ENCODE data around the gene PUM2. TPM values are rescaled to one million over a fixed set of nuclear protein-coding genes. Genes with fewer than 3 reads are reported as not detected.

Gene PUM2
- total RNA-seq, 1 donor from 2014 or later: 112 TPM

DNA sequence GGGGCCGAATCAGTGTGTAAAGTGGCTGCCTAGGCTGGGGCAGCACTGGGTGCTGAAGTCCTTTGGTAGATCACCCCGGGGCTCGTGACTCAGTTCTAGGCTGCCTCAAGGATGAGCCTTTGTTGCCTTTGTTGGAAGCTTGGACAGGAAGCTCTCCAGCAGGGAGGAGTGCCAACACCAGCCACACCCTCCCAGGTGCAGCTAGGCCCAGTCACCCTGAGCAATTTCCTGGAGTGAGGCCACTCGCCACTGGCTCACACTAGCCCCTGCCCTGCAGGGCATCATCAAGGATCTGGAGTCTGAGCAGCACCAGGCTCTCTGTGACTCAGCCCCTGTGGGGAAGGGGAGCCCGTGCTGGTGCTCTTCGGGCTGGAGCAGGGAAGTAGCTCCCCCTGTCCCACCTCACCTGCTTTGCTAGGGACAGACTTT lies 119.0 kb downstream of the PUM2 start:
- H3K27ac ChIP-seq: peak overlapping the region; percentile 24

DNA sequence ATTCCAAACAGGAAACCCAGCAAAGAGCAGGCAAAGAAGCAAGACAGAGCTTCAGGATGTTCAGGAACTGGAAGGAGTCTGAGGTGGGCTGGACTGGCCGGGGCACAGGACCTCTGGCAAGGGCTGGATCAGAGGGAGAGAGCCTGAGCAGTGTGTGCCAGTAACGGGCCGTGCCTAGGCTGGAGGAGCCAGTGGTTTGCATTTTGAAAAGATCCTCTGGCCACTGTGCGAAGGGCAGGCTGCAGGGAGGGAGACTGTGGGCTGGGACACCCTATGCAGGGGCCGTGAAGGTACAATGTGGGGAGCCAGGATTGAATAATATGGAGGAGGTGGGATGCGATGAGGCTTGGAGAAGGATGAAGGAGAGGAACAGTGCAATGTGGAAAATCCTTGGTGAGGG lies 119.5 kb downstream of the PUM2 start:
- intact Hi-C loops (cut with DNase I): no loop called here

More for the DNA sequence above, 119.0 kb downstream of the PUM2 start:
- H3K4me3 ChIP-seq: no peak overlapping the region
- DNase-seq (no peak), ATAC-seq (peak; percentile 71 to 84)
- intact Hi-C loops (cut with DNase I): no loop called here
- TF ChIP-seq, protein P1, sequence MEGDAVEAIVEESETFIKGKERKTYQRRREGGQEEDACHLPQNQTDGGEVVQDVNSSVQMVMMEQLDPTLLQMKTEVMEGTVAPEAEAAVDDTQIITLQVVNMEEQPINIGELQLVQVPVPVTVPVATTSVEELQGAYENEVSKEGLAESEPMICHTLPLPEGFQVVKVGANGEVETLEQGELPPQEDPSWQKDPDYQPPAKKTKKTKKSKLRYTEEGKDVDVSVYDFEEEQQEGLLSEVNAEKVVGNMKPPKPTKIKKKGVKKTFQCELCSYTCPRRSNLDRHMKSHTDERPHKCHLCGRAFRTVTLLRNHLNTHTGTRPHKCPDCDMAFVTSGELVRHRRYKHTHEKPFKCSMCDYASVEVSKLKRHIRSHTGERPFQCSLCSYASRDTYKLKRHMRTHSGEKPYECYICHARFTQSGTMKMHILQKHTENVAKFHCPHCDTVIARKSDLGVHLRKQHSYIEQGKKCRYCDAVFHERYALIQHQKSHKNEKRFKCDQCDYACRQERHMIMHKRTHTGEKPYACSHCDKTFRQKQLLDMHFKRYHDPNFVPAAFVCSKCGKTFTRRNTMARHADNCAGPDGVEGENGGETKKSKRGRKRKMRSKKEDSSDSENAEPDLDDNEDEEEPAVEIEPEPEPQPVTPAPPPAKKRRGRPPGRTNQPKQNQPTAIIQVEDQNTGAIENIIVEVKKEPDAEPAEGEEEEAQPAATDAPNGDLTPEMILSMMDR (IDR thresholded peaks at IDR 0.05): no peak
- no peaks in the 10 kb centered on the region for H3K27me3 ChIP-seq (ENCODE audit: low read depth)
- H3K4me1 ChIP-seq: no peaks in the 10 kb centered on the region
- no peaks in the 10 kb centered on the region for H3K9me3 ChIP-seq
- H3K36me3 ChIP-seq: no peaks in the 10 kb centered on the region

DNA sequence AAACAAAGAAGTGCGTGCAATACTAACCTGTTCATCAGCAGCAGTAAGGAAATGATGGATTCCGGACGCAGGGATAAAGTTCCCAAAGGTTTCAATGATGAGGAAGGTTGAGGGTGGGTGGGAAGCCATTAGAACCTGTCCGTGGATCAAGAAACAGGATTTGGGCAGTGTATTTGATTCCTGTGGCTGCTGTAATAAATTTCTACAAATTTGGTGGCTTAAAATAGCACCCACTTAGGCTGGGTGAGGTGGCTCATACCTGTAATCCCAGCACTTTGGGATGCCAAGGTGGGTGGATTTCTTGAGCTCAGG lies 120.6 kb downstream of the PUM2 start:
- Histone ChIP-seq H3K4me3 (no peak overlapping the region), H3K9me3 (no peaks in the 10 kb centered on the region), H3K27me3 (ENCODE audit: low read depth) (peaks cover 15% of the 10 kb centered on the region), H3K27ac (no peak overlapping the region), H3K36me3 (no peaks in the 10 kb centered on the region), H3K4me1 (no peaks in the 10 kb centered on the region)
- intact Hi-C loops (cut with DNase I): no loop called here
- TF ChIP-seq, protein P1 (IDR thresholded peaks at IDR 0.05): no peak
- ATAC-seq (no peak), DNase-seq (no peak)

More for the DNA sequence above, 119.5 kb downstream of the PUM2 start:
- no peaks in the 10 kb centered on the region for H3K9me3 ChIP-seq
- TF ChIP-seq, protein P1 (IDR thresholded peaks at IDR 0.05): no peak
- DNase-seq (no peak), ATAC-seq (no peak)
- H3K27ac ChIP-seq: no peak overlapping the region
- no peak overlapping the region for H3K4me3 ChIP-seq
- no peaks in the 10 kb centered on the region for H3K4me1 ChIP-seq
- no peaks in the 10 kb centered on the region for H3K36me3 ChIP-seq
- peaks cover 4% of the 10 kb centered on the region for H3K27me3 ChIP-seq (ENCODE audit: low read depth)

DNA sequence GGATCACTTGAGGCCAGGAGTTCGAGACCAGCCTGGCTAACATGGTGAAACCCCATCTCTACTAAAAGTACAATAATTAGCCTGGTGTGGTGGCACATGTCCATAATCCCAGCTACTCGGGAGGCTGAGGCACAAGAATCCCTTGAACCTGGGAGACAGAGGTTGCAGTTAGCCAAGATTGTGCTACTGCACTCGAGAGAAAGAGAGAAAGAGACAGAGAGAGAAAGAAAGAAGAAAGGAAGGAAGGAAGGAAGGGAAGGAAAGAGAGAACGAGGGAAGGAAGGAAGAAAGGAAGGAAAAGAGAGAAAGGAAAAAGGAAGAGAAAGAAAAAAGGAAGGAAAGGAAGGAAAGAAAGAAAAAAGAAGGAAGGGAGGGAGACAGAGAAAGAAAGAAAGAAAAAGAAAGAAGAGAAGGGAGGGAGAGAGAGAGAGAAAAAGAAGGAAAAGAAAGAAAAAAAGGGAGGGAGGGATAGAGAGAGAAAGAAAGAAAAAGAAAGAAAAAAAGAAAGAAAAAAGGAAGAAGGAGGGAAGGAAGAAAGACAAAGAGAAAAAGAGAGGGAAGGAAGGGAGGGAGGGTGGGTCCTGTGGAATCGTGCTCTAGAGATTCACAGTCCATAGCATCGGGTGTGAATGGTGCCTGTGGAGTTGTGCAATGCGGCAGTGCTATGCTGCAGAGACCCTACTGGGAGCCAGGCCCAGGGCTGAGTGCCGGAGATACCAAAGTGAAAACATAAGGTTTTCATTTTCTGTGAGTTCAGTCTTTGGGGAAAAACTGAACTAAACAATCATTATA lies 121.1 kb downstream of the PUM2 start:
- Histone ChIP-seq H3K9me3 (no peaks in the 10 kb centered on the region), H3K36me3 (no peaks in the 10 kb centered on the region), H3K4me3 (no peak overlapping the region), H3K27me3 (ENCODE audit: low read depth) (peaks cover 17% of the 10 kb centered on the region), H3K27ac (no peak overlapping the region), H3K4me1 (no peaks in the 10 kb centered on the region)
- intact Hi-C loops (cut with DNase I): no loop called here
- TF ChIP-seq, protein P1 (IDR thresholded peaks at IDR 0.05): no peak
- ATAC-seq (no peak), DNase-seq (no peak)

DNA sequence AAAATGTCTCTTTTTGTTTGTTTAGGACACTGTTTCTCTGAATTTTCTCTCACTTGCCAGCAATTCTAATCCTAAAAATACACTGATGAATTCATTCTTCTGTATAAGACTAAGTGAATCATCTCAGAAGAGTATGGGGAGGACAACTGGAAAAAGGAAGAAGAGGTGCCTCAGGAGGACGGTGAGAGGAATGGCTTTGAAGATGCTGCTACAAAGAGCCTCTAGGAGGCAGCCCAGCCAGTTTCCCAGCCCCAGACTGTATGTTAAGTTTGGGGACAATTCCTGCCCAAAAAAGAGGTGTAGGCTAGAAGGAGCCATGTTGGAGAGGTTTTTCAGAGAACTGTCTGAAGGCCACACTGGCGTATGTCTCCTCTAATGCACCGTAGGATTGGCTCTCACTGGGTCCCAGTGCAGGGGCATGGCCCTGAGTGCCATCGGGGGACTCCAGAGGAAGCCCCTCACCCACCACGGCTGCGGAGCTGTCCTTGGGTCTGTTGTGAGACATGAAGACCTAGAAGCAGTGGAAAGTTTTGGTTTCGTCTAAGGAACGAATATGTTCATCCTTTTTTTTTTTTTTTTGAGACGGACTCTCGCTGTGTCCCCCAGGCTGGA lies 122.6 kb downstream of the PUM2 start:
- DNase-seq (no peak), ATAC-seq (no peak)
- intact Hi-C loops (cut with DNase I): no loop called here
- no peaks in the 10 kb centered on the region for H3K9me3 ChIP-seq
- H3K36me3 ChIP-seq: no peaks in the 10 kb centered on the region
- peaks cover 29% of the 10 kb centered on the region for H3K27me3 ChIP-seq (ENCODE audit: low read depth)
- H3K4me3 ChIP-seq: no peak overlapping the region
- TF ChIP-seq, protein P1 (IDR thresholded peaks at IDR 0.05): no peak
- H3K27ac ChIP-seq: no peak overlapping the region
- peaks cover 10% of the 10 kb centered on the region for H3K4me1 ChIP-seq

Measured in lower lobe of right lung (tissue), 2 donors.